ENCODE measurements around the gene PRPF38A. TPM values are rescaled to one million over a fixed set of nuclear protein-coding genes. Genes with fewer than 3 reads are reported as not detected.
"Not testable (repeated sequence)": the region's sequence is repeated elsewhere in the genome, so short reads cannot be mapped to it uniquely, and the experiment has no call there.

PRPF38A gene
- total RNA-seq, 1 donor: 6.2 TPM

DNA sequence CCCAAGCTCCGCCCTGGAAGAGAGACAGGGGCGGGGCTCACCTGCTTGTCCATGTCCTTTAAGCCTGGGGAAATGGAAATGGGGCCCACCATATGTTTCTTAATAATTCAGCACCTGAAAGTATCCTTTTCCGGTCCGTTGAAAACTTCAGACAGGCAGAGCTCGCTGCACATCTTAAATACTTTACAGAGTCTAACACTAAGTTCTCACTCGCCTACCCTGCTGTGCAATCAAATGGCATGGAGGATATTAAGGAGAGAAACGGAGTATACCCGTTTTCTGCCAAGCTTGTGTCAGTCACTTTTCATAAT is 37.9 kb upstream of the PRPF38A start:
- Histone ChIP-seq H4K20me1 (ENCODE audit: insufficient read depth, low read length) (peaks cover 3% of the 10 kb centered on the region), H2AFZ (ENCODE audit: low read length) (peak overlapping the region; percentile 77), H3K4me1 (ENCODE audit: insufficient read depth, low read length) (peaks cover 15% of the 10 kb centered on the region), H3K27me3 (ENCODE audit: insufficient read depth, low read length) (no peaks in the 10 kb centered on the region), H3K4me2 (ENCODE audit: insufficient read depth, low read length) (peak overlapping the region; percentile 84), H3K4me3 (ENCODE audit: insufficient read depth, low read length) (peak overlapping the region; percentile 87), H3K36me3 (ENCODE audit: insufficient read depth, low read length) (peaks cover 20% of the 10 kb centered on the region), H3K79me2 (ENCODE audit: insufficient read depth, low read length) (peaks cover 39% of the 10 kb centered on the region), H3K27ac (ENCODE audit: low read depth, low read length) (no peak overlapping the region), H3K9me3 (ENCODE audit: low read depth, low read length) (no peaks in the 10 kb centered on the region)
- no peak for TF ChIP-seq CTCF (IDR thresholded peaks at IDR 0.05; ENCODE audit: extremely low read depth, low read depth, low read length)
- DNase-seq (ENCODE audit: insufficient read length, low spot score, missing footprints): no peak

DNA sequence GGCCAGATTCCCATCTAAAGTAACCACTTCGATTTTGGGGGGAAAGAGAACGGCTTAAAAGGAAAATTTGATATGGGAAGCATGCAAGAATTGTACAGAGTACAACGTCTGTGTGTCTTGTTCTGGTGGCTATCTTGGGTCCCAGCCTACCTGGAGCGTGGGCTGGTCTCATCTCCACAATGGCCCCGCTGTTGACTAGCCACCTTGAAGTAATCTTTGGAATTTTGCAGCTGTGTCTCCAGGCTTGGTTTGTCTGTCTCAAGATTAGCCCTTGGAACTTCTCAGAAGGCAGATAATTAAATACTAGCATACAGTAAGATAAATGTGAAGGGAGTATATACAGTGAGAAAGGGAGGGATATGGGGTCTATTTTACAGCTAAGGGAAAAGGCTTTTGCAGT is 37.1 kb upstream of the PRPF38A start:
- no peak overlapping the region for H2AFZ ChIP-seq (ENCODE audit: low read length)
- no peaks in the 10 kb centered on the region for H3K9me3 ChIP-seq (ENCODE audit: low read depth, low read length)
- TF ChIP-seq CTCF (IDR thresholded peaks at IDR 0.05; ENCODE audit: extremely low read depth, low read depth, low read length): no peak
- H3K4me2 ChIP-seq (ENCODE audit: insufficient read depth, low read length): no peak overlapping the region
- H3K36me3 ChIP-seq (ENCODE audit: insufficient read depth, low read length): peaks cover 12% of the 10 kb centered on the region
- no peak for DNase-seq (ENCODE audit: insufficient read length, low spot score, missing footprints)
- H4K20me1 ChIP-seq (ENCODE audit: insufficient read depth, low read length): peaks cover 3% of the 10 kb centered on the region
- peaks cover 32% of the 10 kb centered on the region for H3K79me2 ChIP-seq (ENCODE audit: insufficient read depth, low read length)
- no peak overlapping the region for H3K27ac ChIP-seq (ENCODE audit: low read depth, low read length)
- H3K4me3 ChIP-seq (ENCODE audit: insufficient read depth, low read length): no peak overlapping the region
- no peaks in the 10 kb centered on the region for H3K27me3 ChIP-seq (ENCODE audit: insufficient read depth, low read length)
- H3K4me1 ChIP-seq (ENCODE audit: insufficient read depth, low read length): peaks cover 15% of the 10 kb centered on the region

DNA sequence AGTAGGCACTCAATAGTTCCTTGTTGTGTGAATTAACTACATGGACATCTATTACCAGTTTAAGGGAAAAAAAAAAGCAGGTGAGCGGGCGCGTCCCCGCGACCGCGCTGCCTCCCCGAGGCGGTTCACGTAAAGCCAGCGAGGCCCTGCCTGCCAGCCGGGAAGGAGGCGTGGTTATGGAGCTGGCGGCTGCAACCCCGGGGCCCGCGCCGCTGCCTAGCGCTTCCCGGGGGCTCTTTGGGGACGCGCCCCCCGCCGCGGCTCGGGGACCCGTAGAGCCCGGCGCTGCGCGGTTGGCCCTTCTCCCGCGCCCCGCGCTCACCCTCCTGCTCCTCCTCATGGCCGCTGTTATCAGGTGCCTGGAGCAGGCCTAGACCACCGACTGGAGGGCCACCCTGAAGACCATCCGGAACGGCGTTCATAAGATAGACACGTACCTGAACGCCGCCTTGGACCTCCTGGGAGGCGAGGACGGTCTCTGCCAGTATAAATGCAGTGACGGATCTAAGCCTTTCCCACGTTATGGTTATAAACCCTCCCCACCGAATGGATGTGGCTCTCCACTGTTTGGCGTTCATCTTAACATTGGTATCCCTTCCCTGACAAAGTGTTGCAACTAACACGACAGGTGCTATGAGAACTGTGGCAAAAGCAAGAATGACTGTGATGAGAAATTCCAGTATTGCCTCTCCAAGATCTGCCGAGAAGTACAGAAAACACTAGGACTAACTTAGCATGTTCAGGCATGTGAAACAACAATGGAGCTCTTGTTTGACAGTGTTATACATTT is 35.8 kb upstream of the PRPF38A start:
- H2AFZ ChIP-seq (ENCODE audit: low read length): peak overlapping the region; percentile 83
- no peak overlapping the region for H3K27ac ChIP-seq (ENCODE audit: low read depth, low read length)
- no peak for TF ChIP-seq CTCF (IDR thresholded peaks at IDR 0.05; ENCODE audit: extremely low read depth, low read depth, low read length)
- peaks cover 15% of the 10 kb centered on the region for H3K4me1 ChIP-seq (ENCODE audit: insufficient read depth, low read length)
- peak overlapping the region; percentile 89 for H3K4me2 ChIP-seq (ENCODE audit: insufficient read depth, low read length)
- peaks cover 3% of the 10 kb centered on the region for H4K20me1 ChIP-seq (ENCODE audit: insufficient read depth, low read length)
- peak overlapping the region; percentile 70 for H3K4me3 ChIP-seq (ENCODE audit: insufficient read depth, low read length)
- H3K79me2 ChIP-seq (ENCODE audit: insufficient read depth, low read length): peaks cover 22% of the 10 kb centered on the region
- no peaks in the 10 kb centered on the region for H3K27me3 ChIP-seq (ENCODE audit: insufficient read depth, low read length)
- peak; percentile 93 for DNase-seq (ENCODE audit: insufficient read length, low spot score, missing footprints)
- peaks cover 12% of the 10 kb centered on the region for H3K36me3 ChIP-seq (ENCODE audit: insufficient read depth, low read length)
- H3K9me3 ChIP-seq (ENCODE audit: low read depth, low read length): no peaks in the 10 kb centered on the region

- not testable (repeated sequence) for H3K4me2 ChIP-seq (ENCODE audit: insufficient read depth, low read length); DNase-seq (ENCODE audit: insufficient read length, low spot score, missing footprints); H3K36me3 ChIP-seq (ENCODE audit: insufficient read depth, low read length); H3K27ac ChIP-seq (ENCODE audit: low read depth, low read length); H4K20me1 ChIP-seq (ENCODE audit: insufficient read depth, low read length); H3K9me3 ChIP-seq (ENCODE audit: low read depth, low read length); H3K4me1 ChIP-seq (ENCODE audit: insufficient read depth, low read length); H3K4me3 ChIP-seq (ENCODE audit: insufficient read depth, low read length); H3K27me3 ChIP-seq (ENCODE audit: insufficient read depth, low read length); H2AFZ ChIP-seq (ENCODE audit: low read length)
- H3K79me2 ChIP-seq (ENCODE audit: insufficient read depth, low read length): peaks cover 10% of the 10 kb centered on the region
Observed at GRCh38 chr1:52369851-52370250, 34.6 kb upstream of the PRPF38A start.

All from osteoblast (primary cell).